Neutrophil (primary cell): ENCODE data around the gene LENG1.
"Not testable (repeated sequence)": the region's sequence is repeated elsewhere in the genome, so short reads cannot be mapped to it uniquely, and the experiment has no call there.

ENCODE experiments used
- H3K27ac ChIP-seq: fragments of 200-600 bp; sonication (generic); 2 replicates; pipeline ENCODE4 v1.5.1; 2016; ENCODE audit warnings: mild to moderate bottlenecking, moderate library complexity
- H3K27me3 ChIP-seq: fragments of 200-600 bp; sonication (generic); 2 replicates; pipeline ENCODE4 v1.6.0; 2016; ENCODE audit warnings: mild to moderate bottlenecking
- H3K36me3 ChIP-seq: fragments of 200-600 bp; sonication (generic); 2 replicates; pipeline ENCODE4 v1.5.1; 2017
- H3K4me1 ChIP-seq, 2 experiments: fragments of 200-600 bp in 1 of 2; sonication (generic) in 1 of 2; 1 replicate in 1 of 2; 2 replicates in 1 of 2; pipeline versions ENCODE4 v1.5.1 to v1.6.1; 2013 to 2016; ENCODE audit warnings: low read depth in 1 of 2, low read length in 1 of 2, mild to moderate bottlenecking in 1 of 2, moderate library complexity in 1 of 2; ENCODE audit not compliant: control insufficient read depth in 1 of 2, insufficient read depth in 1 of 2
- H3K4me3 ChIP-seq, 2 experiments: fragments of 200-600 bp in 1 of 2; sonication (generic) in 1 of 2; 1 replicate in 1 of 2; 2 replicates in 1 of 2; pipeline ENCODE4 v1.5.1; 2013 to 2016; ENCODE audit warnings: low read depth in 1 of 2, low read length in 1 of 2, mild to moderate bottlenecking in 1 of 2, moderate library complexity in 1 of 2
- H3K9me3 ChIP-seq: fragments of 200-600 bp; sonication (generic); 2 replicates; pipeline ENCODE4 v1.5.1; 2016
- CTCF ChIP-seq: fragments of 200-600 bp; sonication (generic); IDR thresholded peaks from 2 replicates; pipeline ENCODE4 v1.5.1; 2016; ENCODE audit warnings: antibody characterized with exemption

The LENG1 gene

GRCh38 chr19:54159352-54160181 lies at the start of gene LENG1:
TSS of gene LENG1 (minus strand) at chr19:54159721. CDS start at chr19:54159695, 26 bp downstream.
- peaks cover 56 to 59% of the 10 kb centered on the region in 2 experiments for H3K4me1 ChIP-seq

GRCh38 chr19:54208784-54209057 lies 49.2 kb upstream of the LENG1 start:
- Histone ChIP-seq H3K4me1 (peaks cover 93 to 95% of the 10 kb centered on the region in 2 experiments), H3K4me3 (peak overlapping the region; percentile 59 to 87), H3K36me3 (peaks cover 41% of the 10 kb centered on the region), H3K27me3 (no peaks in the 10 kb centered on the region), H3K27ac (peak overlapping the region; percentile 93), H3K9me3 (no peaks in the 10 kb centered on the region)
- no peak for TF ChIP-seq CTCF

More at GRCh38 chr19:54159352-54160181, at the start of gene LENG1:
- Histone ChIP-seq H3K27me3 (peaks cover 6% of the 10 kb centered on the region), H3K27ac (peak within 1 kb of the TSS; percentile 95), H3K9me3 (no peaks in the 10 kb centered on the region), H3K36me3 (peaks cover 37% of the 10 kb centered on the region), H3K4me3 (peak within 1 kb of the TSS; percentile 82 to 91)
- TF ChIP-seq CTCF, result peak; percentile 62

GRCh38 chr19:54207983-54208783 lies 48.7 kb upstream of the LENG1 start:
- Histone ChIP-seq H3K36me3 (peaks cover 46% of the 10 kb centered on the region), H3K9me3 (no peaks in the 10 kb centered on the region), H3K4me1 (peaks cover 93 to 95% of the 10 kb centered on the region in 2 experiments), H3K27me3 (no peaks in the 10 kb centered on the region), H3K27ac (peak overlapping the region; percentile 93), H3K4me3 (peak overlapping the region; percentile 59 to 87)
- TF ChIP-seq CTCF, result peak; percentile 12

GRCh38 chr19:54207676-54207982 lies 48.1 kb upstream of the LENG1 start:
- no peak for TF ChIP-seq CTCF
- Histone ChIP-seq H3K36me3 (peaks cover 52% of the 10 kb centered on the region), H3K4me1 (peaks cover 93 to 95% of the 10 kb centered on the region in 2 experiments), H3K27me3 (no peaks in the 10 kb centered on the region), H3K4me3 (peak overlapping the region; percentile 59 to 87), H3K27ac (peak overlapping the region; percentile 93), H3K9me3 (no peaks in the 10 kb centered on the region)

GRCh38 chr19:54207193-54207592 lies 47.7 kb upstream of the LENG1 start:
- Histone ChIP-seq H3K36me3 (peaks cover 56% of the 10 kb centered on the region), H3K4me3 (peak overlapping the region; percentile 59 to 87), H3K27ac (peak overlapping the region; percentile 93), H3K4me1 (peaks cover 94 to 95% of the 10 kb centered on the region in 2 experiments)
- H3K27me3 ChIP-seq, H3K9me3 ChIP-seq: not testable (repeated sequence)

- Histone ChIP-seq H3K4me3 (peak overlapping the region; percentile 59 to 87), H3K27ac (peak overlapping the region; percentile 93)
Observed at GRCh38 chr19:54206831-54207177, 47.3 kb upstream of the LENG1 start.

More at GRCh38 chr19:54206831-54207177, 47.3 kb upstream of the LENG1 start:
- no peak for TF ChIP-seq CTCF
- H3K27me3 ChIP-seq, result no peaks in the 10 kb centered on the region
- H3K4me1 ChIP-seq, result peaks cover 95 to 98% of the 10 kb centered on the region in 2 experiments
- H3K36me3 ChIP-seq, result peaks cover 60% of the 10 kb centered on the region
- H3K9me3 ChIP-seq, result no peaks in the 10 kb centered on the region
